Stimulated activated CD4-positive, alpha-beta T cell treated with anti-CD3 and anti-CD28 coated beads, Interleukin-2, amount 100 ng/mL, for 48 hours (primary cell): ENCODE data around the gene SERPINE1.
A peak's percentile ranks its signal among the peaks of the same experiment; 100 is the strongest.
"Not testable (repeated sequence)": the region's sequence is repeated elsewhere in the genome, so short reads cannot be mapped to it uniquely, and the experiment has no call there.

Experiments used
- DNase-seq, 2 donors: peaks; one replicate each; pipeline ENCODE4 v3.0.0-alpha.2; 2020

SERPINE1 gene

DNA sequence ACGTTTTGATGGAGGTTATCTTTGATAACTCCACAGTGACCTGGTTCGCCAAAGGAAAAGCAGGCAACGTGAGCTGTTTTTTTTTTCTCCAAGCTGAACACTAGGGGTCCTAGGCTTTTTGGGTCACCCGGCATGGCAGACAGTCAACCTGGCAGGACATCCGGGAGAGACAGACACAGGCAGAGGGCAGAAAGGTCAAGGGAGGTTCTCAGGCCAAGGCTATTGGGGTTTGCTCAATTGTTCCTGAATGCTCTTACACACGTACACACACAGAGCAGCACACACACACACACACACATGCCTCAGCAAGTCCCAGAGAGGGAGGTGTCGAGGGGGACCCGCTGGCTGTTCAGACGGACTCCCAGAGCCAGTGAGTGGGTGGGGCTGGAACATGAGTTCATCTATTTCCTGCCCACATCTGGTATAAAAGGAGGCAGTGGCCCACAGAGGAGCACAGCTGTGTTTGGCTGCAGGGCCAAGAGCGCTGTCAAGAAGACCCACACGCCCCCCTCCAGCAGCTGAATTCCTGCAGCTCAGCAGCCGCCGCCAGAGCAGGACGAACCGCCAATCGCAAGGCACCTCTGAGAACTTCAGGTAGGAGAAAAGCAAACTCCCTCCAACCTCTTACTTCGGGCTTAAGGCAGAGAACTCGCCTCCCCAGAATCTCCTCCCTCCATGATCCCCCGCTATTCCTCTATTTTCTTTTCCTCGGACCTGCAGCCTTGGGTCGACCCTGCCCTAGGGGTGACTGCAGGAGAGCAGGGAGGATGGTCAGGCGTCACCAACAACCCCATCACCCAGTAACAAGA, at the start of gene SERPINE1:
Gene SERPINE1, plus strand, starts transcription at position 454 of the 809 bp plus-strand sequence. CDS start 1,290 bp downstream, outside the sequence.
- peak; percentile 21 to 22 for DNase-seq

DNA sequence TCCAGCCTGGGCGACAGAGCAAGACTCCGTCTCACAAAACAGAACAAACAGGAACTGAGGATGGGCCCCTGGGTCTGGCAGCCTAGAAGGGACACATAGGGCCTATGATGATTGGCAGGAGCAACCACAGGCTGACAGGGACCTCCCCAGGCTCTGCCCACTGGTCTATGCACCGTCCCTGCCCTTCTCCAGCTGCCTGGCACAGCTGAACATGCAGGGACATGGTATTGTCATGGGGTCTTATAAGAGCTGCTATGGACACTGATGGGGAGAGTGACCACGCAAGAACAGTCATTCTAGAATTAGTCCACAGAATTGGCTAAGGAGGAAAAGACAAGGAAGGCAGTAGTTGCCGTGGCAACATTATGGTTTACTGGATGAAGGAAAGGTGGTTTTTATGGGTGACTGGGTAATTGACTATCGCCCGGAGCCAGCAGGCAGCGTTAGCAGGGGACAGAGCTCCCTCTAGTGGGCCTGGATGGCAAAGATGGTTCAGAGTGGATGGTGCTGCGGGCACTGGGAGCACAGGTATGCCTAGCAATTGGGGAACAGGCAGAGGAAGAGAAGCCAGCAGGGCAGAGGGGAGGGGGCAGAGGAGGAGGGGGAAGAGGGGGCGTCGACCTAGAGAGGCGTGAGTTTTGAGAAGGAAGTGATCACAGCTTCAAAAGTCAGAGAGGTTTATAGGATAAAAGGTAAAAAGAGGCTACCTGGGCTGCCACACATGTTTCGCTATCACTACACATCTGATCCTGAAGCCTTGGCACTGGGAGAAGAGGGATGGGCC, 49.4 kb upstream of the SERPINE1 start:
- DNase-seq, result peak; percentile 84 to 88

DNA sequence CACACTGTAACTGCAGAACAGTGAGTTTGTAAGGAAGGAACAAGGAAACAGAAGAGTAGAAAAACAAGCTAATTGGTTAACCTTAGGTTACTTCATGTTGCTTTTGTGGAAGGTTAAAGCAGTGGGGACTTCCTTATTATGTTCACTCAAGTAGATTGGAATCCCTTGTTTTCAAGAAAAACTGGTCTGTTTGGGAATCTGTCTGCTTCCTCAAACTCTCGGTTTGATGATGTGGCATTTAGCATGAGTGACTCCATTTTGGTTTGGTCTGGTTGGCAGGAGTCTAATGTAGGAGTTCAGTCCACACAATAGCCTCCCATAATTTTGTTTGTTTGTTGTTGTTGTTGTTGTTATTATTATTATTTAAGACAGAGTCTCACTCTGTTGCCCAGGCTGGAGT, 45.5 kb upstream of the SERPINE1 start:
- no peak for DNase-seq

DNA sequence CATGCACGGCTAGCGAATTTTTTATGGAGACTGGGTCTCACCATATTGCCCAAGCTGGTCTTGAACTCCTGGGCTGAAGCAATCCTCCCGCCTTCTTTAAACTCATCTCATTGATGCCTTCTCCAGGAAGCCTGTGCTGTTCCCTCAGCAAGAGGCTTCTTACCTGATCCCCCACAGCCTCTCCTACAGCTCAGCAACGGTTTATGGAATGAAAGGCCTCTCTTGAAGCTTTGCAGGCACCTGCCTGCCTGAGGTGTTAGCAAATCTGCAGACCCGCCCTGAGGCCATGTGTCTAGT, 42.1 kb upstream of the SERPINE1 start:
- no peak for DNase-seq

DNA sequence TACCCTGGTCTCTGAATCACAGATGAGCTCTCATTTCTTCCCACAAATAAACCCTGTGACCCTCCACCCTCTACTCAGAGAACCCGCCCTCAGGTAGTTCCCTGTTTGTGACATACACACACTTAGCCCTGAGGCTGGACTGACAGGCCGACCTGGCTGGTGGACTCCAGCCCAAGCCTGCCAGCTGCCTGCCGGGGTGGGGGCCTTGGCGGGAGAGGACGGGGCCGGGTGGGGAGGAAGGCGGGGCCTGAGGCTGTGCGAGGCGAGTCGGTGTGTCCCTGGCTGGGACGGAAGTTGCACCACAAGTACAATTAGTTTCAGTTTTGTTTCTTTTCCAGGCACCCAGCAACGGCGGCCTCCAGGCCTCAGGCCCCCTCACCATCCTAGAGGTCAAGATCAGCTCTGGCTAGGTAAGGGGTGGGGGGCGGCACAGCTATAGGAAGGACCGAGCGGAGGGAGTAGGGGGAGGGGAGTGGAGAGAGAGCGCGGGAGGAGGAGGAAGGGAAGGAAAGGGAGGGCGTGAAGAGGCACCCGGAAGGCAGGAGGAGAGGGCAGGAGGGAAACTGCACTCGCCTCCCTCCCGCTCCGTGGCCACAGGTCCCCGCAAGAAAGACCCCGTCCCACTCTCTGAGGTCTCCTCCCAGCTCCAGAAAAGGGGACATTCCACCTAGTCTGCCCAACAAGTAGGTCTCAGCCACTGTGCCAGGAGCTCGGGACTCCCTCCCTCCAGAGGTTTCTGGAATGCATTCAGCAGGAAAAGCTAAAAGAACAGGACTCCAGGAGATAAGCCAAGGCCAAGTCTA, 41.5 kb upstream of the SERPINE1 start, which contains the start of gene TRIM56:
Gene TRIM56, plus strand, starts transcription at position 320 of the 803 bp plus-strand sequence. CDS start 1,832 bp downstream, outside the sequence.
- peak; percentile 59 to 67 for DNase-seq

DNA sequence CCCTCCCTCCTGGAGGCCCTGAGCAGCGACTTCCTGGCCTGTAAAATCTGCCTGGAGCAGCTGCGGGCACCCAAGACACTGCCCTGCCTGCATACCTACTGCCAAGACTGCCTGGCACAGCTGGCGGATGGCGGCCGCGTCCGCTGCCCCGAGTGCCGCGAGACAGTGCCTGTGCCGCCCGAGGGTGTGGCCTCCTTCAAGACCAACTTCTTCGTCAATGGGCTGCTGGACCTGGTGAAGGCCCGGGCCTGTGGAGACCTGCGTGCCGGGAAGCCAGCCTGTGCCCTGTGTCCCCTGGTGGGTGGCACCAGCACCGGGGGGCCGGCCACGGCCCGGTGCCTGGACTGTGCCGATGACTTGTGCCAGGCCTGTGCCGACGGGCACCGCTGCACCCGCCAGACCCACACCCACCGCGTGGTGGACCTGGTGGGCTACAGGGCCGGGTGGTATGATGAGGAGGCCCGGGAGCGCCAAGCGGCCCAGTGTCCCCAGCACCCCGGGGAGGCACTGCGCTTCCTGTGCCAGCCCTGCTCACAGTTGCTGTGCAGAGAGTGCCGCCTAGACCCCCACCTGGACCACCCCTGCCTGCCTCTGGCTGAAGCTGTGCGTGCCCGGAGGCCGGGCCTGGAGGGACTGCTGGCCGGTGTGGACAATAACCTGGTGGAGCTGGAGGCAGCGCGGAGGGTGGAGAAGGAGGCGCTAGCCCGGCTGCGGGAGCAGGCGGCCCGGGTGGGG, 39.4 kb upstream of the SERPINE1 start:
- DNase-seq, result no peak

DNA sequence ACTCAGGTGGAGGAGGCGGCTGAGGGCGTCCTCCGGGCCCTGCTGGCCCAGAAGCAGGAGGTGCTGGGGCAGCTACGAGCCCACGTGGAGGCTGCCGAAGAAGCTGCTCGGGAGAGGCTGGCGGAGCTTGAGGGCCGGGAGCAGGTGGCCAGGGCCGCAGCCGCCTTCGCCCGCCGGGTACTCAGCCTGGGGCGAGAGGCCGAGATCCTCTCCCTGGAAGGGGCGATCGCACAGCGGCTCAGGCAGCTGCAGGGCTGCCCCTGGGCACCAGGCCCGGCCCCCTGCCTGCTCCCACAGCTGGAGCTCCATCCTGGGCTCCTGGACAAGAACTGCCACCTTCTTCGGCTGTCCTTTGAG, 38.9 kb upstream of the SERPINE1 start:
- no peak for DNase-seq

DNA sequence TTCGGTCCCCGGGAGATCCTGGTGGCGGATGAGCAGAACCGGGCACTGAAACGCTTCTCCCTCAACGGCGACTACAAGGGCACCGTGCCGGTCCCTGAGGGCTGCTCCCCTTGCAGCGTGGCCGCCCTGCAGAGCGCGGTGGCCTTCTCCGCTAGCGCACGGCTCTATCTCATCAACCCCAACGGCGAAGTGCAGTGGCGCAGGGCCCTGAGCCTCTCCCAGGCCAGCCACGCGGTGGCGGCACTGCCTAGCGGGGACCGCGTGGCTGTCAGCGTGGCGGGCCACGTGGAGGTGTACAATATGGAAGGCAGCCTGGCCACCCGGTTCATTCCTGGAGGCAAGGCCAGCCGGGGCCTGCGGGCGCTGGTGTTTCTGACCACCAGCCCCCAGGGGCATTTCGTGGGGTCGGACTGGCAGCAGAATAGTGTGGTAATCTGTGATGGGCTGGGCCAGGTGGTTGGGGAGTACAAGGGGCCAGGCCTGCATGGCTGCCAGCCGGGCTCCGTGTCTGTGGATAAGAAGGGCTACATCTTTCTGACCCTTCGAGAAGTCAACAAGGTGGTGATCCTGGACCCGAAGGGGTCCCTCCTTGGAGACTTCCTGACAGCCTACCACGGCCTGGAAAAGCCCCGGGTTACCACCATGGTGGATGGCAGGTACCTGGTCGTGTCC, 37.9 kb upstream of the SERPINE1 start:
- no peak for DNase-seq

DNA sequence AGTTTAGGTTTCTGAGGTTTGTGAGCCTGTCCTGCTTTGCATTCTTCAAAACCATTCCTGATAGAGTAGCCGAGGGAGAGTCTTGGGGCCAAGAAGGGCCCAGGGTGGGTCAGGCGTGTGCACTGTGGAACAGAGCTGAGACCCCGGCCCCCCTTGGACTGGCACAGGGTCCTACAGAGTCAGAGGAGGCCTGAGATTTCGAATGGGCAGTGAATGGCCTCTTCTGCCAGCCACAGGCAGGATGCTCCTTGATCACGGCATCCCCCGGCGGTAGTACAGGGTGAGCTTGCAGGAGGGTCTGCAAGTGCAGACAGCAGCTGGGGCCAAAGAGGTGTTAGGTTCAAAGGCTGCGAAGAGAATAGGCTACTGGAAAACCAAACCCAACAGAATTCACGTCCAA, 37.0 kb upstream of the SERPINE1 start:
- DNase-seq, result no peak

DNA sequence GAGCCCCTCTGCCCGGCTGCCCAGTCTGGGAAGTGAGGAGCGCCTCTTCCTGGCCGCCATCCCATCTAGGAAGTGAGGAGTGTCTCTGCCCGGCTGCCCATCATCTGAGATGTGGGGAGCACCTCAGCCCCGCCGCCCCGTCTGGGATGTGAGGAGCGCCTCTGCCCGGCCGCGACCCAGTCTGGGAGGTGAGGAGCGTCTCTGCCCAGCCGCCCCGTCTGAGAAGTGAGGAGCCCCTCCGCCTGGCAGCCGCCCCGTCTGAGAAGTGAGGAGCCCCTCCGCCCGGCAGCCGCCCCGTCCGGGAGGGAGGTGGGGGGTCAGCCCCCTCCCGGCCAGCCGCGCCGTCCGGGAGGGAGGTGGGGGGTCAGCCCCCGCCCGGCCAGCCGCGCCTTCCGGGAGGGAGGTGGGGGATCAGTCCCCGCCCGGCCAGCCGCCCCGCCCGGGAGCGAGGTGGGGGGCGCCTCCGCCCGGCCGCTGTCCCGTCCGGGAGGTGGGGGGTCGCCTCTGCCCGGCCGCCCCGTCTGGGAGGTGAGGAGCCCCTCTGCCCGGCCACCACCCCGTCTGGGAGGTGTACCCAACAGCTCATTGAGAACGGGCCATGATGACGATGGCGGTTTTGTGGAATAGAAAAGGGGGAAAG, 34.5 kb upstream of the SERPINE1 start:
- DNase-seq, result not testable (repeated sequence)

DNA sequence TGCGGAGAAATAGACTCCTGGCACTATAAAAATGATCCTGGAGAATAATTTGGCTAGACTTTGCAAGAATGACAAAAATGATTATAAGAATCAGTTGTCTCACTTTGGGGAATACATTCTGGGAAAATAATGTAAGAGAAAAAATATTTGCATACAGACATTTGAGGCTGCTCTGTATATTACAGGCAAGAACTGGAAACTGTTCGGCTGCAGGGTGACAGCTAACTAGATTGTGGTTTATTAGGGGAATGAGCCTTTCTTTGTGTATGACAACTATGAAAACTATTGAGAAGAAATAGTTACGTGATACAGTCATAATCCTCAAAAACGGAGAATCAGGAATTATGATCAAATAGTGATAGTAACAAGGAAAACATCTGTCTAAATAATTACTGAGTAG, 33.0 kb upstream of the SERPINE1 start:
- DNase-seq, result no peak

DNA sequence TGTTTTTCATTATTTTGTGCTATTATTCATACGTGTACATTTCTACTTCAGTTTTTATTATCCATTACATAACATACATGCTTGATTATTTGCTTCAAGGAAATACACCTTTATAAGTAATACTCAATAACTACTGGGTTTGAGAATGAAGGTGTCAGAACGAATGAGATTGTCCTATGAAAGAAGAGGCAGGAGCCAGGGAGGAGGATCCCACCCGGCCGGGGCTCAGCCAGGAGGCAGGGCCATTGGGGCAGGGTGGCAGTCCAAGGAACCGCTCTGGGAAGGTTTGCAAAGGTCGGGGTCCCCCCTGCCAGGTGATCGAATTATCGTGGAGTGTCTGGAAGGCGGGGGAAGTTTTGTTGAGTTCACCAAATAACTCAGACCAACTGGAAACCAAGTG, 32.5 kb upstream of the SERPINE1 start:
- no peak for DNase-seq

DNA sequence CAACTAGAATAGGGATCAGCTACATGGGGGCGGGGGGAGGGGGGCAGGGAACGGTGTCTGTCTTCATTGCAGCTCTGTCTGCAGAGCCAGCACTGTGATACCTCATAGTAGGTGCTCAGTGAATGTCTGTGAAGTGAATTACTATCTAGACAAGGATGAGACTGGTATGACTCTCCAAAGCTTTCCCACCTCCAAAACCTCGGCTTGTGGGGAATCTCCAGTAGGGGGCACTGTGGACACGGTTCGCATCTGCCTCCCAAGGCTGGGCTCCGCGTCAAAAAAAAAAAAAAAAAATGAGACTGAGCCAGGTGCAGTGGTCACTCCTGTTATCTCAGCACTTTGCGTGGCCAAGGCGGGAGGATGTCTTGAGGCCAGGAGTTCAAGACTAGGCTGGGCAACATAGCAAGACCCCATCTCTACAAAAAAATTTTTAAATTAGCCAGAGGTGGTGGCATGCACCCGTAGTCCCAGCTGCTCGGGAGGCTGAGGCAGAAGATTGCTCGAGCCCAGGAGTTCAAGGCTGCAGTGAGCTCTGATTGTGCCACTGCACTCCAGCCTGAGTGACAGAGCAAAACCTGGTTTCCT, 32.0 kb upstream of the SERPINE1 start:
- DNase-seq, result peak; percentile 44 to 47

DNA sequence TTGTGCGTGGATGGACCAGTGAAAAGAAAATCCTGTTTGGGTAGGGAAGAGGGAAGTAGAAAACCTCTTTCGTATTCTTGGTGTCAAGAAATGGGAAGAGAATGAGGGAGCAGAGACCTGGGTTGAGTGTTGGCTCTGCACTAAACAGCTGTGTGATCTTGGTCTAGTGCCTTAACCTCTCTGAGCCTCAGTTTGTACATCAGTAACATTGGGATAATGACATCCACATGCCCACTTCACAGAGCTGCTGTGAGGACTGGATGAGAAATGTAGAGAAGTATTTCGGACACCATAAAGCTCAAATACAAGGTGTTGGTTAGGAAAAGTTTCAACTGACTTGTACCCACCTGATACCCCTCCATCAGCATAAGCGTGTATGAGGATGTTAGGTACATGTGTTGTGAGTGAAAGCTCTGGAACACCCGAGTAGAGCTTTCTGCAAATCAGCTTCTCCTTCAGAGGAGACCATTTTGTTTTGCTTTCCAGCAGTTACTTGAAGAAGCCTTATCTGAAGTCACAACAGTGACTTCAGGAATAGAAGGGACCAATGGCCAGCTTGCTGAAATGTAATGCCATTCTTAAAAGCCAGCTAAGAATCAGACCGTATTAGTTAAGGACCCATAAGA, 30.5 kb upstream of the SERPINE1 start:
- no peak for DNase-seq

DNA sequence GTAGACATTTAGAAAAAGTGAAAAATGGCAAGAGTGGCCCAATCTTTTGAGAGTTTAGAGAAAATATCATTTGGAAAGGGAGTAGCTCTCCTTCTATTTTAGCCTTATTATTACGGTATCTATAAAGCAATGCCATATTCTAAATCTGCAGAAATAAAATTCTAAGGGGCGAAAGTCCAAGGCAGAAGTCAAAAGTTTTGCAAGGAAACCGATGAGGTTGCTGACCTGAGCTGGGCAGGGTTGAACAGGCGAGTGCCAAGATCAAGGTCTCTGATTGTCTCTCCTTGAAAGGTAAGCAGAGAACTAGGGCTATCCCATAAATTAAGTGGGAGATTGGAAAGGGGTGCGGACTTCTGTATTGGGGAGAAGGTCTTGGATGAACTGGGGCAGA, 30.0 kb upstream of the SERPINE1 start:
- no peak for DNase-seq

DNA sequence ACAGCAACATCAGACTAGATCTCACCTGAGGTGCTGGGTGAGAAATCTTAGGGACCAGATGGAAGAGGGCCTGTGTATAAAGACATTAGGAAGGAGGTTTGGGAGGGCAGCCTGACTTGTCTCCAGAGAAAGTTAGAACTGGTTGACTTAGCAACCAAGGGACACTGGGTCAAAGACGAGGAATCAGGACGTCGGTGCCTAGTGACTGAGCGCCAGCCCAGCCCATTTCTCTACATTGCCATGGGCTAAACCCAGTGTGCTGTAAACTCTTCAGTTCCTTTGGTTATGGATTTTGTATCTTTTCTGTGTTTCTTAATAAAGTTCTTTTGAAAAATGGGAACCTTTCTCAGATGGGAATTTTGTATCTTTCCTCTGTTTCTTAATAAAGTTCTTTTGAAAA, 29.3 kb upstream of the SERPINE1 start:
- no peak for DNase-seq

DNA sequence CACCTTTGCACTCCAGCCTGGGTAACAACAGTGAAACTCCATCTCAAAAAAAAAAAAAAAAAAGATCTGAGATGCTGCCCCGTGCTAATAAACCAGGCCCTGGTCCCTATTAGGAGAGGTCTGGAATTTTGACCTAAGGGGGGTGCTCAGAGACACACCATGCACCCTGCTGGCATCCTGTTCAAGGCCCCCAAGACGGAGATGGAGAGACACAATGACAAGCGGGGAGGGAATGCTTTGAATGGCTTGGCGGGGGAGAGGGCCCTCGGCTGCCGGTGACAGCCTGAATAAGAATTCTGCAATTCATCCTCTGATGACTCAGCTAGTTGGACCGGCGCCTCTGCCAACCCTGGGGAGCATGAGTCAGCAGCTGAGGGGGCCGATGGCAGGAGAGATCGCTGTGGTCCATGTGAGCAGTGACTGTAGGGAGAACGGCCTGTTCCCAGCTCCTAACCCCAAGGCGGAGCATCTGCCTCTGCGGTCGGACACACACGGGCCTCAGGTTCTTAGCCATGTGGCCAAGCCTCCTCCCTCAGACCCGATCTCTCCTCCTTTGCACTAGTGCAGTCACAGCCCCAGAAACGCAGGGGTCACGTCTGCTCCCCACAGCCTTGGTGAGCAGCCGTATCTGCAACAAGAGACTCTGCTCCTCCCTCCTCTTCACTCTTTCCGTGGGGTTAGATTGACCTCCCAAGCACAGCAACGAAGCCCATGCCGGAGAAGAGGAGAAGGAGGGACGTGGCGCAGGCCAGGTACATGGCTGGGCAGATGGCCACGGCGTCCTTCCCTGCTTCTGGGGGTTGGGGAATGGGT, 26.7 kb upstream of the SERPINE1 start:
- DNase-seq, result peak; percentile 47 to 50

DNA sequence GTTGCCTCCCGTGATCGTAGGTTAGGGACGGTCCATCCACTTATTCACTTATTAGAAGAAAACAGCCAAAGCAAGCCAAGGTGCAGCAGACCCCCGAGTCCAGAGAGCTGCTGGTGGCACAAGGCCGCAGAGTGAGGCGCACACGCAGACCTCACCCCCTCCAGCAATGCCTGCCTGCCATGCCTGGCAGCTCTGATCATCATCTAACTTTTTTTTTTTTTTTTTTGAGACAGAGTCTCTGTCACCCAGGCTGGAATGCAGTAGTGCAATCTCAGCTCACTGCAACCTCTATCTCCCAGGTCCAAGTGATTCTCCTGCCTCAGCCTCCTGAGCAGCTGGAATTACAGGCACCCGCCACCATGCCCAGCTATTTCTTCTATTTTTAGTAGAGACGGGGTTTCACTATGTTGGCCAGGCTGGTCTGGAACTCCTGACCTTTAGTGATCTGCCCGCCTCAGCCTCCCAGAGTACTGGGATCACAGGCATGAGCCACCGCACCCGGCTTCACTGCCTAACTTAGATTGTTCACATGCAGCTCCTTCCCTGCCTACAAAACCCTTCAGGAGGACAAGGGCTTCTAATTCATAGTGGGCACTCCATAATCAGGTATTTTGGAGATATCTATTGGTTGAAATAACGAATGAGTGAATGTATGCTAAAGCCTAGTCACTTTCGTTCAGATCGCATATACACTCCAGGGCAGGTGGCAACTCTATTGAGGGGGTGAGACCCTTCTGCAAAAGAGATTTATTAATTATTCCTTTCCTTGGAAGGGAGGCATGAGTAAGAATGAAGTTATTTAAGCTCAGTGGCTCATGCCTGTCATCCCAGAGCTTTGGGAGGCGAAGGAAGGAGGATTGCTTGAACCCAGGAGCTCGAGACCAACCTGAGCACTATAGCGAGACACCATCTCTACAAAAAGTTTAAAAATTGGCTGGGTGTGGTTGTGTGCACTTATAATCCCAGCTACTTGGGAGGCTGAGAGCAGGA, 25.8 kb upstream of the SERPINE1 start:
- DNase-seq, result no peak

DNA sequence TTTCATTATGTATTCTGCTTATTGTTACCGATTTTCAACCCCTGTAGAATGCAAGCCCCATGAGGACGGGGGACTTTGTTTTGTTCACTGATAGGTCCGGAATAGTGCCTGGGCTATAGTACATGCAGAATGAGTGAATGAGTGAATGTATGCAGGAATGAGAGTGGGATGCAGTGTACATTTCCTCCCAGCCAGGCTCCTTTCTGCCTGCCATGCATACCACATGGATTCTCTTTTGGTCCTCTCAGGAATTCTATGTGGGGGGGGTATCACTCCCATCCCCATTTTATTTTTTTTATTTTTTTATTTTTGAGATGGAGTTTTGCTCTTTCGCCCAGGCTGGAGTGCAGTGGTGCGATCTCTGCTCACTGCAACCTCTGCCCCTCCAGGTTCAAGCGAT, 24.9 kb upstream of the SERPINE1 start:
- DNase-seq, result no peak
